ENCODE measurements around the gene OR5A1. TPM values are rescaled to one million over a fixed set of nuclear protein-coding genes. Genes with fewer than 3 reads are reported as not detected.

OR5A1 gene
- total and polyA plus RNA-seq, 2 donors (not counting 3 experiments of a cell fraction or from before 2014, with no cell fraction given) = not detected

GRCh38 chr11:59448484-59448883, 12.2 kb downstream of the OR5A1 start:
- DNase-seq (ENCODE audit: low read depth, low spot score) (no peak), FAIRE-seq (no peak)
- ChIA-PET CTCF (no interaction called here), POLR2A (no interaction called here)
- Histone ChIP-seq H3K9me1 (replicated peaks; ENCODE audit: control insufficient read depth, extremely low read depth, insufficient read depth, low read length) (no peaks in the 10 kb centered on the region), H3K36me3 (ENCODE audit: control insufficient read depth in 2 of 2, extremely low read depth in 1 of 2, insufficient read depth in 2 of 2, low read length in 2 of 2) (no peaks in the 10 kb centered on the region), H3K27ac (ENCODE audit: insufficient read depth, low read depth, low read length) (no peak overlapping the region), H3K4me2 (ENCODE audit: insufficient read depth, low read length) (no peak overlapping the region), H3K9ac (replicated peaks; ENCODE audit: extremely low read depth, insufficient read depth, low read length) (no peak overlapping the region), H3K27me3 (ENCODE audit: control insufficient read depth in 2 of 2, insufficient read depth in 2 of 2, low read length in 2 of 2) (no peaks in the 10 kb centered on the region), H3K4me1 (ENCODE audit: control insufficient read depth, extremely low read depth, insufficient read depth, low read length) (no peaks in the 10 kb centered on the region), H2AFZ (ENCODE audit: low read depth, low read length) (no peak overlapping the region), H4K20me1 (replicated peaks; ENCODE audit: control insufficient read depth, extremely low read depth, insufficient read depth, low read length) (no peaks in the 10 kb centered on the region), H3K79me2 (ENCODE audit: control insufficient read depth, insufficient read depth, low read length) (no peaks in the 10 kb centered on the region), H3K9me3 (replicated peaks; ENCODE audit: control insufficient read depth, insufficient read depth, low read length) (no peaks in the 10 kb centered on the region), H3K4me3 (replicated peaks in 1 of 3; ENCODE audit: insufficient read depth in 1 of 3, low read depth in 1 of 3, low read length in 3 of 3) (no peak overlapping the region)
- dilution Hi-C loops (cut with MboI; ENCODE audit: extremely low pct_ligation_motif_present, low sequenced_read_pairs) (no loop called here), intact Hi-C loops (cut with micrococcal nuclease) (no loop called here)
- BruUV-seq (replicated peaks) = no TSS peak
- TF ChIP-seq, protein P1, sequence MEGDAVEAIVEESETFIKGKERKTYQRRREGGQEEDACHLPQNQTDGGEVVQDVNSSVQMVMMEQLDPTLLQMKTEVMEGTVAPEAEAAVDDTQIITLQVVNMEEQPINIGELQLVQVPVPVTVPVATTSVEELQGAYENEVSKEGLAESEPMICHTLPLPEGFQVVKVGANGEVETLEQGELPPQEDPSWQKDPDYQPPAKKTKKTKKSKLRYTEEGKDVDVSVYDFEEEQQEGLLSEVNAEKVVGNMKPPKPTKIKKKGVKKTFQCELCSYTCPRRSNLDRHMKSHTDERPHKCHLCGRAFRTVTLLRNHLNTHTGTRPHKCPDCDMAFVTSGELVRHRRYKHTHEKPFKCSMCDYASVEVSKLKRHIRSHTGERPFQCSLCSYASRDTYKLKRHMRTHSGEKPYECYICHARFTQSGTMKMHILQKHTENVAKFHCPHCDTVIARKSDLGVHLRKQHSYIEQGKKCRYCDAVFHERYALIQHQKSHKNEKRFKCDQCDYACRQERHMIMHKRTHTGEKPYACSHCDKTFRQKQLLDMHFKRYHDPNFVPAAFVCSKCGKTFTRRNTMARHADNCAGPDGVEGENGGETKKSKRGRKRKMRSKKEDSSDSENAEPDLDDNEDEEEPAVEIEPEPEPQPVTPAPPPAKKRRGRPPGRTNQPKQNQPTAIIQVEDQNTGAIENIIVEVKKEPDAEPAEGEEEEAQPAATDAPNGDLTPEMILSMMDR (IDR thresholded peaks at IDR 0.05; ENCODE audit: extremely low read depth in 1 of 2, insufficient read depth in 1 of 2, low read depth in 1 of 2, low read length in 2 of 2) = no peak
- TF ChIP-seq MYC (IDR thresholded peaks at IDR 0.05; ENCODE audit: low read depth, low read length) (no peak), GATA2 (IDR thresholded peaks at IDR 0.05; ENCODE audit: insufficient read depth, insufficient read length, low read depth, low read length) (no peak), POLR2AphosphoS5 (IDR thresholded peaks at IDR 0.05; ENCODE audit: insufficient read depth, low read depth, low read length) (no peak), EZH2 (IDR thresholded peaks at IDR 0.05; ENCODE audit: borderline replicate concordance, low read depth, low read length, severe bottlenecking) (no peak), MAX (IDR thresholded peaks at IDR 0.05; ENCODE audit: insufficient read depth, insufficient read length) (no peak), JUN (IDR thresholded peaks at IDR 0.05; ENCODE audit: borderline replicate concordance, insufficient read depth, insufficient read length, low read depth) (no peak), POLR2A (IDR thresholded peaks at IDR 0.05; ENCODE audit: low read depth, low read length) (no peak), FOS (IDR thresholded peaks at IDR 0.05; ENCODE audit: borderline replicate concordance, insufficient read depth, low read length) (no peak)

Data from endothelial cell of umbilical vein (primary cell).